ENCODE measurements around the gene TESMIN. TPM values are rescaled to one million over a fixed set of nuclear protein-coding genes. Genes with fewer than 3 reads are reported as not detected.

TESMIN gene
- total RNA-seq, 1 experiment from 2014 or later, result 78.8 TPM

GRCh38 chr11:68724293-68724692 is 27.0 kb downstream of the TESMIN start (continued):
- TF ChIP-seq ERG (CRISPR knock-in tag; IDR thresholded peaks at IDR 0.05) (no peak), NFATC4 (CRISPR knock-in tag; IDR thresholded peaks at IDR 0.05) (no peak), EMX1 (CRISPR knock-in tag; IDR thresholded peaks at IDR 0.05) (no peak), GTF2I (CRISPR knock-in tag; conservative IDR thresholded peaks at IDR 0.05) (no peak), NFE2L1 (CRISPR knock-in tag; IDR thresholded peaks at IDR 0.05) (no peak), ZBTB21 (CRISPR knock-in tag; IDR thresholded peaks at IDR 0.05; ENCODE audit: borderline replicate concordance) (no peak)
- TF ChIP-seq, protein P1, sequence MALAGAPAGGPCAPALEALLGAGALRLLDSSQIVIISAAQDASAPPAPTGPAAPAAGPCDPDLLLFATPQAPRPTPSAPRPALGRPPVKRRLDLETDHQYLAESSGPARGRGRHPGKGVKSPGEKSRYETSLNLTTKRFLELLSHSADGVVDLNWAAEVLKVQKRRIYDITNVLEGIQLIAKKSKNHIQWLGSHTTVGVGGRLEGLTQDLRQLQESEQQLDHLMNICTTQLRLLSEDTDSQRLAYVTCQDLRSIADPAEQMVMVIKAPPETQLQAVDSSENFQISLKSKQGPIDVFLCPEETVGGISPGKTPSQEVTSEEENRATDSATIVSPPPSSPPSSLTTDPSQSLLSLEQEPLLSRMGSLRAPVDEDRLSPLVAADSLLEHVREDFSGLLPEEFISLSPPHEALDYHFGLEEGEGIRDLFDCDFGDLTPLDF (CRISPR knock-in tag; IDR thresholded peaks at IDR 0.05), result no peak

- ATAC-seq (no peak), DNase-seq (ENCODE audit: low spot score) (no peak)
- TF ChIP-seq ZNF219 (CRISPR knock-in tag; IDR thresholded peaks at IDR 0.05; ENCODE audit: borderline replicate concordance) (no peak), TCF7 (CRISPR knock-in tag; IDR thresholded peaks at IDR 0.05; ENCODE audit: low read depth) (no peak), RORB (CRISPR knock-in tag; IDR thresholded peaks at IDR 0.05) (no peak), MYBL2 (CRISPR knock-in tag; IDR thresholded peaks at IDR 0.05) (no peak)
- TF ChIP-seq, protein P2, sequence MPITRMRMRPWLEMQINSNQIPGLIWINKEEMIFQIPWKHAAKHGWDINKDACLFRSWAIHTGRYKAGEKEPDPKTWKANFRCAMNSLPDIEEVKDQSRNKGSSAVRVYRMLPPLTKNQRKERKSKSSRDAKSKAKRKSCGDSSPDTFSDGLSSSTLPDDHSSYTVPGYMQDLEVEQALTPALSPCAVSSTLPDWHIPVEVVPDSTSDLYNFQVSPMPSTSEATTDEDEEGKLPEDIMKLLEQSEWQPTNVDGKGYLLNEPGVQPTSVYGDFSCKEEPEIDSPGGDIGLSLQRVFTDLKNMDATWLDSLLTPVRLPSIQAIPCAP (CRISPR knock-in tag; IDR thresholded peaks at IDR 0.05), result no peak
- H3K4me3 Mint-ChIP-seq, result no peak overlapping the region
- ChIA-PET POLR2A (interaction anchor here (0.7 kb wide), 1 partner anchor 19 kb away, joined by 3 read pairs; no protein-coding TSS in a partner anchor), CTCF (no interaction called here)
- H3K4me1 Mint-ChIP-seq, result peaks cover 6% of the 10 kb centered on the region
- peaks cover 23% of the 10 kb centered on the region for H3K36me3 Mint-ChIP-seq
- H3K9me3 Mint-ChIP-seq, result peaks cover 16% of the 10 kb centered on the region
- no peaks in the 10 kb centered on the region; the same call in 1 of the 2 replicates for H3K27me3 Mint-ChIP-seq (ENCODE audit: low read depth)
- no peak overlapping the region for H3K27ac Mint-ChIP-seq
Measured at GRCh38 chr11:68722143-68722542, 29.2 kb downstream of the TESMIN start.

DNA sequence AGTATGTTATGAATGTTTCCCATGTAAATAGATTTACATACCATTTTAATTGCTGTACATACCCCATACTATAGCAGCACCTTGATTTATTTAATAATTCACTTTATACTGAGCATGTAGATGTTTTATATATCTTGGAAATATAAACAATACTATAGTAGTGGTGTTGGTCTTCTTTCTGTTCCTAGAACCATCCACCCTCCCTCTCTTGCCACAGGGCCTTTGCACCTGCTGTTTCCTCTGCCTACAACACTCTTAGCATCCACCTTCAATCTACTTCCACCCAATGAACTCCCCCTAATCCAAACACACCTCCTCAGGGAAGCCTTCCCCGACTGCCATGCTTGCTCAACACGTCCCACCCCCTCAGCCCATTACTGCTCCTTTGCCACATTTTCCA is 30.2 kb downstream of the TESMIN start:
- H3K4me3 Mint-ChIP-seq, result no peak overlapping the region
- POLR2A ChIA-PET, result no interaction called here
- CTCF ChIA-PET, result no interaction called here

DNA sequence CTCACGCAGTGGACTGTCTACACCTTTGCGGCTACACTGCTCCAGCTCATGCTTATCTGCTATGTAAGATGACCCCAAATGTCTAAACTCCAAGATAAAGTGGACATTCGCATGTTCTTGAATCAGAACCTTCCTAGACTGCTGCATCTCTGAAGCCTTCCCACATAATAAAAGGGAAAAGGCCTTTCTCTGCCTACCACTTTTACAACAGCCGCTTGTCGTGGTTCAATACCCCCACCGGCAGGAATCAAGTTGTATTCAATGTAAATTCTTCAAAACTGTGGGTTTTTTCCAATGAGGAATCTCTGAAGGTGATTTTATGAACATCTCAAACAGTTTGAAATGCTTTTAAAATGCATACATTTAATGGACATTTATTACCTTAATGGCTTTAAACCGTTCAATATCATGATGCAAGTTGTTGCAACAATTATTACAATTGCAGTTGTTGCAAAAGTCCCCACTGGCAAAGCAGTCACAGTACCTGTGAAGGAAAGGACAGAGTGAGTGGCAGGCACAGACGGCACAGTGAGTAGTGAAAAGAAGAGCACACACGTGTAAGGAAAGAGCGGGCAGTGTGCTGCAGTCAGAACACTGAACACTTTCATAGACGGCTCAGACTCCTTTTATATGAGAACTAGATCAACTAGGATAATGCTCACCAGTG is 35.7 kb downstream of the TESMIN start:
- CTCF ChIA-PET, result interaction anchor here (0.9 to 1.1 kb wide), 3 partner anchors 10 to 40 kb away, joined by 3 to 4 read pairs (median 3); no protein-coding TSS in a partner anchor

More for the DNA sequence above, 30.2 kb downstream of the TESMIN start:
- no peak for TF ChIP-seq NFYB (CRISPR knock-in tag; conservative IDR thresholded peaks at IDR 0.05; ENCODE audit: low read depth)
- Mint-ChIP-seq H3K4me1 (peaks cover 3% of the 10 kb centered on the region), H3K36me3 (peaks cover 23% of the 10 kb centered on the region), H3K9me3 (peaks cover 16% of the 10 kb centered on the region), H3K27me3 (ENCODE audit: low read depth) (no peaks in the 10 kb centered on the region; the same call in 1 of the 2 replicates), H3K27ac (no peak overlapping the region)
- DNase-seq (ENCODE audit: low spot score) (no peak), ATAC-seq (no peak)

More for the DNA sequence above, 35.7 kb downstream of the TESMIN start:
- H3K27me3 Mint-ChIP-seq (ENCODE audit: low read depth), result no peaks in the 10 kb centered on the region; the same call in 1 of the 2 replicates
- no peak for TF ChIP-seq ZSCAN18 (CRISPR knock-in tag; IDR thresholded peaks at IDR 0.05)
- POLR2A ChIA-PET, result no interaction called here
- no peak overlapping the region for H3K4me3 Mint-ChIP-seq
- peaks cover 13% of the 10 kb centered on the region for H3K4me1 Mint-ChIP-seq
- ATAC-seq (no peak), DNase-seq (ENCODE audit: low spot score) (no peak)
- H3K9me3 Mint-ChIP-seq, result peaks cover 11% of the 10 kb centered on the region
- H3K27ac Mint-ChIP-seq, result no peak overlapping the region
- peaks cover 16% of the 10 kb centered on the region for H3K36me3 Mint-ChIP-seq
